Measurements from ENCODE around the gene NEDD4L. TPM values are rescaled to one million over a fixed set of nuclear protein-coding genes. Genes with fewer than 3 reads are reported as not detected.

The NEDD4L gene
- total and polyA plus RNA-seq, 10 of the 15 experiments (the other 5 are each of a cell fraction or from before 2014, with no cell fraction given) = 7.4 to 24.0 (median 17.7) TPM

DNA sequence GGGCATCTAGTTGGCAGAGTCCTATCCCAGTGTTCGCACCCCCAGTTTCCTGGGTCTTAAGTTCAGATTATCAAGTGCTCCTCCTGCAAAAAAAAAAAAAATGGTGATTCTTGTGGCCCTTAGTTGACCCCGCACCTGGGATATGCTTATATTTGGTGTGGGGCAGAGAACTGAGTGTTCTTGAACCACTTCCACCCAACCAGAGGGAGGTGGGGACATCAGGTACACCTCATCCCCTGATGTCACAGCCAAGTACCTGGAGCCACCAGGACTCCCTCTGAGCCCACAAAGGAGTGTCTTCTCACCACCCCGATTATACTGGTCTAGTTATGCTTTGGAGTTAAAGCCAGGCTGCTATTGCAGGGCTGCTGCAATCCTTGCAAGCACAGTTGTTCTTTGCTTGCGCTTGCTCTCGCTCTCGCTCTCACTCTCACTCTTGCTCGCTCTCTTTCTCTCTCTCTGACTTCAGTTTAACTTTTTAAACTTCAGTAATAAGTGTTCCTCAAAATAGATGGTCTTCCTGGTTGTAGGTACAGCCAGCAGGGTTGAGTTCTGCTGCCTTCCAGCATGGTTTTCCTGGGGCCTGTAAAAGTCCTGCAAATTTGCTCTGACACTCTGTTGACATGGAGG is 265.7 kb downstream of the NEDD4L start (continued):
- TF ChIP-seq NFYB (IDR thresholded peaks at IDR 0.05; ENCODE audit: insufficient read depth, low read depth, low read length) = no peak
- TF ChIP-seq DPF2 (IDR thresholded peaks at IDR 0.05) = no peak
- TF ChIP-seq ZNF622 (IDR thresholded peaks at IDR 0.05) = no peak
- TF ChIP-seq RELA (IDR thresholded peaks at IDR 0.05; ENCODE audit: borderline replicate concordance, partially characterized antibody) = no peak
- no peak for TF ChIP-seq HDAC6 (IDR thresholded peaks at IDR 0.05; ENCODE audit: unreplicated experiment)
- TF ChIP-seq SMAD5 (IDR thresholded peaks at IDR 0.05; ENCODE audit: low read depth) = no peak
- TF ChIP-seq, protein P1, sequence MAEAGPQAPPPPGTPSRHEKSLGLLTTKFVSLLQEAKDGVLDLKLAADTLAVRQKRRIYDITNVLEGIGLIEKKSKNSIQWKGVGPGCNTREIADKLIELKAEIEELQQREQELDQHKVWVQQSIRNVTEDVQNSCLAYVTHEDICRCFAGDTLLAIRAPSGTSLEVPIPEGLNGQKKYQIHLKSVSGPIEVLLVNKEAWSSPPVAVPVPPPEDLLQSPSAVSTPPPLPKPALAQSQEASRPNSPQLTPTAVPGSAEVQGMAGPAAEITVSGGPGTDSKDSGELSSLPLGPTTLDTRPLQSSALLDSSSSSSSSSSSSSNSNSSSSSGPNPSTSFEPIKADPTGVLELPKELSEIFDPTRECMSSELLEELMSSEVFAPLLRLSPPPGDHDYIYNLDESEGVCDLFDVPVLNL (IDR thresholded peaks at IDR 0.05; ENCODE audit: low read depth, low read length) = no peak

DNA sequence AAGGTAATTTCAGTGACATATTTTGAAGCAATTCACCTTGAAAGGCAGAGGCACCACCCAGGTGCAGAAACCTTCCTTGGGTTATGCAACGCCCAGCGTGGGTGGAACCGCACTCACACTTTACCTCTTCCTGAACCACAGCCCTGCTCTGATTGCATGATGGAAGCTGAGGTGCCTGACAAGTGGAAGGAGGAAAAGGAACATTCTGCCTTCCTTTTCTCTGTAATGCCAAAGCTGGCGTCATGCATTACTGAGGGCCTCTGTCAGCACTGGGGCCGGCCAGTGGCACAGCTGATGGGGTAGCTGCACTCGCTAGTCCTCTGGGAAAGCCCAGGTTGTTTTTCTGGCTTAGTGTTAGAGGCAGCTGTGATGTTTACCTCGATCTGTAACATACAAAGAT is 266.5 kb downstream of the NEDD4L start:
- Histone ChIP-seq H3K4me3 (no peak overlapping the region), H3K4me2 (ENCODE audit: control insufficient read depth, insufficient read depth) (peak overlapping the region; percentile 35; the same call in 1 of the 2 replicates), H3K27me3 (replicated peaks in 1 of 2; ENCODE audit: control insufficient read depth in 2 of 2, insufficient read depth in 2 of 2, low read length in 1 of 2) (no peaks in the 10 kb centered on the region), H3K27ac (ENCODE audit: control insufficient read depth, insufficient read depth) (no peak overlapping the region), H2AFZ (ENCODE audit: control insufficient read depth, low read depth, low read length) (no peak overlapping the region), H4K20me1 (ENCODE audit: control insufficient read depth, insufficient read depth) (no peaks in the 10 kb centered on the region), H3K36me3 (ENCODE audit: control insufficient read depth in 2 of 2, insufficient read depth in 2 of 2, low read length in 1 of 2) (no peaks in the 10 kb centered on the region), H3K9ac (ENCODE audit: control insufficient read depth, insufficient read depth, low read length) (no peak overlapping the region), H3K4me1 (ENCODE audit: control insufficient read depth, insufficient read depth, low read length) (peaks cover 17% of the 10 kb centered on the region), H3K9me3 (replicated peaks; ENCODE audit: control insufficient read depth, insufficient read depth, low read length) (peaks cover 4% of the 10 kb centered on the region), H3K79me2 (ENCODE audit: control insufficient read depth, insufficient read depth, low read length) (no peaks in the 10 kb centered on the region)
- ChIA-PET CTCF (interaction anchor here (0.6 to 1.4 kb wide), 4 partner anchors 15 to 175 kb away, joined by 3 to 4 read pairs (median 3); no protein-coding TSS in a partner anchor), POLR2A (no interaction called here), RAD21 (ENCODE audit: unreplicated experiment) (interaction anchor here (0.9 to 1.3 kb wide), 2 partner anchors 9 to 115 kb away, joined by 3 to 5 read pairs; no protein-coding TSS in a partner anchor), SMC1A (ENCODE audit: uncharacterized antibody, unreplicated experiment) (interaction anchor here (0.6 to 1.9 kb wide), 4 partner anchors 9 to 219 kb away, joined by 3 to 19 read pairs (median 4); no protein-coding TSS in a partner anchor)
- ATAC-seq (peak; percentile 75), DNase-seq (ENCODE audit: low read depth, low spot score) (no peak), FAIRE-seq (peak; percentile 70)
- BruUV-seq (replicated peaks) = no TSS peak
- TF ChIP-seq NFIC (IDR thresholded peaks at IDR 0.05; ENCODE audit: low read depth, low read length) = peak; percentile 35; the same call in 1 of the 2 replicates
- peak; percentile 88 for TF ChIP-seq EED (IDR thresholded peaks at IDR 0.05; ENCODE audit: low read depth)
- peak; percentile 89 for TF ChIP-seq RUNX3 (IDR thresholded peaks at IDR 0.05; ENCODE audit: low read length)
- TF ChIP-seq IKZF2 (IDR thresholded peaks at IDR 0.05) = peak; percentile 16 to 49; a peak in 2 of 4 replicates
- peak in 1 of 2 experiments; percentile 91; a peak in 2 of 3 replicates for TF ChIP-seq EGR1 (IDR thresholded peaks at IDR 0.05; ENCODE audit: borderline replicate concordance in 1 of 2, low read depth in 2 of 2, low read length in 2 of 2)
- TF ChIP-seq BHLHE40 (IDR thresholded peaks at IDR 0.05; ENCODE audit: borderline replicate concordance in 1 of 2, low read depth in 2 of 2, low read length in 1 of 2) = peak in 1 of 2 experiments; percentile 35; a peak in 1 of 4 replicates
- TF ChIP-seq ETV6 (conservative IDR thresholded peaks at IDR 0.05 in 1 of 2, IDR thresholded peaks at IDR 0.05 in 1 of 2; ENCODE audit: borderline replicate concordance in 1 of 2, low read depth in 1 of 2) = peak in 1 of 2 experiments; percentile 40; a peak in 1 of 4 replicates
- no peak for TF ChIP-seq FOS (IDR thresholded peaks at IDR 0.05; ENCODE audit: borderline replicate concordance, extremely low read depth, insufficient read length)
- no peak for TF ChIP-seq BCL11A (IDR thresholded peaks at IDR 0.05; ENCODE audit: low read depth, low read length)
- in situ Hi-C loops (cut with MboI) (no loop called here), intact Hi-C loops (cut with micrococcal nuclease; ENCODE audit: unreplicated experiment) (no loop called here)
- 2% methylated on average over 7 of the region's 7 CpGs for WGBS (ENCODE audit: insufficient coverage, insufficient replicate concordance, low lambda C conversion rate, missing lambda C conversion rate)
